Inflammatory macrophage treated with lipopolysaccharide for 1 hour (primary cell): Measurements from ENCODE around the gene OR11G2.
"Not testable (repeated sequence)": the region's sequence is repeated elsewhere in the genome, so short reads cannot be mapped to it uniquely, and the experiment has no call there.

Experiments
- DNase-seq, 2 donors: peaks; one replicate each; pipeline ENCODE4 v3.0.0-alpha.2; 2020 to 2022

OR11G2 gene

DNA sequence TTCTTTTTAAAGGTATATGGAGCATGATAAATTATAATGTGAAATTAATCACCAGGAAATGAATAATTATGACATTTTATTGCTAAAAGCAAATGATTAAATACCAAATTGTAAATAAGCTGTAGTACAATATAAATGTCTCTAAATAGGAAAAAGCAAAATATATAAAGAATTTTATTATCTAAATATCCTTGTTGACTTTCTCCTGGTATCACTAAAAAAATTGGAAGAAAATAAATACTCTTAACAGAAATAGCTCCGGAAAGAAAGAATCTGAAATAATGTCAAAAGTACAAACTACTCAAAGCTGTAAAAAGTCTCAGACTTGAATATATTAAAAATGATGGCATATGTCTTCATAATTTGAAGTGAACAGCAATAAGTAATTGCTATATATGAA lies 38.0 kb downstream of the OR11G2 start, which contains the start of gene OR11H7:
TSS of gene OR11H7 (plus strand) at position 301 of the 400 bp plus-strand sequence.
- no peak for DNase-seq

DNA sequence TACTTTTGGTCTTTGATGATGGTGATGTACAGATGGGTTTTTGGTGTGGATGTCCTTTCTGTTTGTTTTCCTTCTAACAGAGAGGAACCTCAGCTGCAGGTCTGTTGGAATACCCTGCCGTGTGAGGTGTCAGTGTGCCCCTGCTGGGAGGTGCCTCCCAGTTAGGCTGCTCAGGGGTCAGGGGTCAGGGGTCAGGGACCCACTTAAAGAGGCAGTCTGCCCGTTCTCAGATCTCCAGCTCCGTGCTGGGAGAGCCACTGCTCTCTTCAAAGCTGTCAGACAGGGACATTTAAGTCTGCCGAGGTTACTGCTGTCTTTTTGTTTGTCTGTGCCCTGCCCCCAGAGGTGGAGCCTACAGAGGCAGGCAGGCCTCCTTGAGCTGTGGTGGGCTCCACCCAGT lies 44.7 kb downstream of the OR11G2 start:
- DNase-seq = not testable (repeated sequence)

DNA sequence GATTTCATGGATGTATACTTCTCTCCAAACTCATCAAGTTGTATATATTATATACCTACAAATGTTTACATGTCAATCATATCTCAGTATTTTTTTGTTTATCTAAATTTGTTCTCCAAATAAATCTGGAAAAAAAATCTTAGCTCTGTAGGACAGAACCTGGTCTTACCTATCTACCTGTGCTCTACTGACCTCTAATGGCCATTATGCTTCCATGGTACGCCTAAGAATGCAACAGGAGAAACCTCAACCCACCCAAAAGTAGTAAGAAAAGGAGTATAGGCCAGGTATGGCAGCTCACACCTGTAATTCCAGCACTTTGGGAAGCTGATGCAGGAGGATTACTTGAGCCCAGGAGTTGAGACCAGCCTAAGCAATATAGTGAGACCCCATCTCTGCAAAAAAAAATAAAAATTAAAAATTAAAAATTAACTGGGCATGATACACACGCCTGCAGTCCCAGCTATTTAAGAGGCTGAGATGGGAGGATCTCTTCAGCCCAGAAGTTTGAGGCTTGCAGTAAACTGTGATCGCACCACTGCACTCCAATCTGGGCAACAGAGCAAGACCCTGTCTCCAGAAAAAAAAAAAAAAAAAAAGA lies 57.0 kb downstream of the OR11G2 start:
- DNase-seq = no peak
